ENCODE data around the gene LTC4S.

LTC4S gene

DNA sequence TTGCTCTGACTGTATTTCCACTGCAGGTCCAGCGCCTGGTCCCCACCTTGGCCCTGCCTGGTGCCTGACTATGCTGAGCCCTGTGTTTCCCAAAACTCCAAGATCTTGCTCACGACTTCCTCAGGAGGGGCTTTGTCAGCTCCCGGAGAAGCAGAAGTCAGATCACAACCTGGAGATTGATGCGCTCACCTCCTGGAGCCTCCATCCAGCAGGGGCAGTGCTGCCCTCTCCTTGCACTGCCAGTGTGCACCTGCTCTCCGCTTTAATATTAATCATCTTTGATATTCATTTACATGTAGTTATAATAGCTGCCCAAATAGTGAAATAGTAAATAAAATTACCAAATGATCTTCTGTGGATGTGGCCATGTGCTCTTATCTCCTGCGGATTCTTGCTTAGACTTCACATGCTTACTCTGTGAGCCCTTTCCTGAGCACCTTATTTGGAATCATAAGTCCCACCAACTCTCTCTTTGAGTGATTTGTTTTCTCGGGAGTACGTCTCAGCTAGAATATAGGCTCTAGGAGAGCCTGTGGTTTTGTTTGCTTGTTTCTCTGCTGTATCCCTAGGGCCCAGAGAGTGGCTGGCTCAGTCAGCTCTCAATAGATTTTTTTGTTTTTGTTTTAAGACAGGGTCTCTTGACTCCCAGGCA is 43.8 kb upstream of the LTC4S start:
- H3K27me3 ChIP-seq (ENCODE audit: insufficient read depth, poor library complexity, severe bottlenecking), result no peaks in the 10 kb centered on the region
- TF ChIP-seq POLR2AphosphoS5 (IDR thresholded peaks at IDR 0.05; ENCODE audit: low read depth) (no peak), SPI1 (IDR thresholded peaks at IDR 0.05; ENCODE audit: borderline replicate concordance, low read depth) (no peak), CTCF (IDR thresholded peaks at IDR 0.05; ENCODE audit: insufficient read depth, low read length) (no peak), GABPA (IDR thresholded peaks at IDR 0.05; ENCODE audit: low read depth) (no peak)
- TF ChIP-seq, protein P1, sequence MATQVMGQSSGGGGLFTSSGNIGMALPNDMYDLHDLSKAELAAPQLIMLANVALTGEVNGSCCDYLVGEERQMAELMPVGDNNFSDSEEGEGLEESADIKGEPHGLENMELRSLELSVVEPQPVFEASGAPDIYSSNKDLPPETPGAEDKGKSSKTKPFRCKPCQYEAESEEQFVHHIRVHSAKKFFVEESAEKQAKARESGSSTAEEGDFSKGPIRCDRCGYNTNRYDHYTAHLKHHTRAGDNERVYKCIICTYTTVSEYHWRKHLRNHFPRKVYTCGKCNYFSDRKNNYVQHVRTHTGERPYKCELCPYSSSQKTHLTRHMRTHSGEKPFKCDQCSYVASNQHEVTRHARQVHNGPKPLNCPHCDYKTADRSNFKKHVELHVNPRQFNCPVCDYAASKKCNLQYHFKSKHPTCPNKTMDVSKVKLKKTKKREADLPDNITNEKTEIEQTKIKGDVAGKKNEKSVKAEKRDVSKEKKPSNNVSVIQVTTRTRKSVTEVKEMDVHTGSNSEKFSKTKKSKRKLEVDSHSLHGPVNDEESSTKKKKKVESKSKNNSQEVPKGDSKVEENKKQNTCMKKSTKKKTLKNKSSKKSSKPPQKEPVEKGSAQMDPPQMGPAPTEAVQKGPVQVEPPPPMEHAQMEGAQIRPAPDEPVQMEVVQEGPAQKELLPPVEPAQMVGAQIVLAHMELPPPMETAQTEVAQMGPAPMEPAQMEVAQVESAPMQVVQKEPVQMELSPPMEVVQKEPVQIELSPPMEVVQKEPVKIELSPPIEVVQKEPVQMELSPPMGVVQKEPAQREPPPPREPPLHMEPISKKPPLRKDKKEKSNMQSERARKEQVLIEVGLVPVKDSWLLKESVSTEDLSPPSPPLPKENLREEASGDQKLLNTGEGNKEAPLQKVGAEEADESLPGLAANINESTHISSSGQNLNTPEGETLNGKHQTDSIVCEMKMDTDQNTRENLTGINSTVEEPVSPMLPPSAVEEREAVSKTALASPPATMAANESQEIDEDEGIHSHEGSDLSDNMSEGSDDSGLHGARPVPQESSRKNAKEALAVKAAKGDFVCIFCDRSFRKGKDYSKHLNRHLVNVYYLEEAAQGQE (IDR thresholded peaks at IDR 0.05; ENCODE audit: insufficient replicate concordance, low read depth), result no peak
- H3K4me3 ChIP-seq (replicated peaks; ENCODE audit: insufficient read depth, low read length), result no peak overlapping the region
- no peak for DNase-seq (ENCODE audit: low read depth in 1 of 2, low spot score in 1 of 2)
- H3K27ac ChIP-seq (replicated peaks), result no peak overlapping the region

DNA sequence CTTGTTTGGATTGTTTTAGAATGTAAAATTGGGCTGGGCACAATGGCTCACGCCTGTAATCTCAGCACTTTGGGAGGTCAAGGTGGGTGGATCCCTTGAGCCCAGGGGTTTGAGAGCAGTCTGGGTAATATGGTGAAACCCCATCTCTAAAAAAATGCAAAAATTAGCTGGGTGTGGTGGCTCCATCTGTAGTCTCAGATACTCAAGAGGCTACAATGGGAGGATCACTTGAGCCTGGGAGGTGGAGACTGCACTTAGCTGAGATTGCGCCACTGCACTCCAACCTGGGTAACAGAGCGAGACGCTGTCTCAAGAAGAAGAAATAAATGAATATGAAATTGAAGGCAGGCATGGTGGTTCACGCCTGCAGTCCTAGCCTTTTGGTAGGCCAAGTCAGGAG is 39.8 kb upstream of the LTC4S start:
- Histone ChIP-seq H3K27ac (replicated peaks) (no peak overlapping the region), H3K27me3 (ENCODE audit: insufficient read depth, poor library complexity, severe bottlenecking) (no peaks in the 10 kb centered on the region), H3K4me3 (replicated peaks; ENCODE audit: insufficient read depth, low read length) (no peak overlapping the region)
- TF ChIP-seq CTCF (IDR thresholded peaks at IDR 0.05; ENCODE audit: insufficient read depth, low read length), result no peak
- TF ChIP-seq, protein P1 (IDR thresholded peaks at IDR 0.05; ENCODE audit: insufficient replicate concordance, low read depth), result no peak
- TF ChIP-seq GABPA (IDR thresholded peaks at IDR 0.05; ENCODE audit: low read depth), result no peak
- TF ChIP-seq POLR2AphosphoS5 (IDR thresholded peaks at IDR 0.05; ENCODE audit: low read depth), result no peak
- TF ChIP-seq SPI1 (IDR thresholded peaks at IDR 0.05; ENCODE audit: borderline replicate concordance, low read depth), result no peak
- DNase-seq (ENCODE audit: low read depth in 1 of 2, low spot score in 1 of 2), result no peak

DNA sequence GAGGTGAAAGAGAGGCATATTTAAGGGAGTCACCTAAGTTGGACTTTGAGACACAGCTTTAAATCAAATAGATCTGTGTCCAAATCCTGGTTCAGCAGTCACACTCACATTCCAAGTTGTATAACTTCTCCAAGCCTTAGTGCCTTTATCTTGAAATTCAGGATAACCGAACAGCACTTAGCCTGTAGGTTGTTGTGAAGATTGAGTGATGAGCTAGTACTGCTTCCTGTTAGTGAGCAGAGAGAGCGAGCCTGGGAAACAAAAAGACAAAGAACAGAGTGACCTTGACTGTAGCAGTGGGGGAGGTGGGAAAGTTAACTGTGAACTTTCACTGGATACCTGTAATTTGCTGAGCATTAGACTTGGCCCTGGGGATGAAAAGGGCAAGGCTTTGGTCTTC is 38.8 kb upstream of the LTC4S start:
- Histone ChIP-seq H3K27ac (replicated peaks) (no peak overlapping the region), H3K4me3 (replicated peaks; ENCODE audit: insufficient read depth, low read length) (no peak overlapping the region), H3K27me3 (ENCODE audit: insufficient read depth, poor library complexity, severe bottlenecking) (no peaks in the 10 kb centered on the region)
- TF ChIP-seq, protein P1 (IDR thresholded peaks at IDR 0.05; ENCODE audit: insufficient replicate concordance, low read depth), result no peak
- TF ChIP-seq SPI1 (IDR thresholded peaks at IDR 0.05; ENCODE audit: borderline replicate concordance, low read depth) (no peak), GABPA (IDR thresholded peaks at IDR 0.05; ENCODE audit: low read depth) (no peak), CTCF (IDR thresholded peaks at IDR 0.05; ENCODE audit: insufficient read depth, low read length) (no peak), POLR2AphosphoS5 (IDR thresholded peaks at IDR 0.05; ENCODE audit: low read depth) (no peak)
- DNase-seq (ENCODE audit: low read depth in 1 of 2, low spot score in 1 of 2), result no peak

Data from HL-60 (cell line).